ENCODE results near the gene RSPO4. TPM values are rescaled to one million over a fixed set of nuclear protein-coding genes. Genes with fewer than 3 reads are reported as not detected.

The RSPO4 gene
- total RNA-seq, 2 donors from 2014 or later: not detected

DNA sequence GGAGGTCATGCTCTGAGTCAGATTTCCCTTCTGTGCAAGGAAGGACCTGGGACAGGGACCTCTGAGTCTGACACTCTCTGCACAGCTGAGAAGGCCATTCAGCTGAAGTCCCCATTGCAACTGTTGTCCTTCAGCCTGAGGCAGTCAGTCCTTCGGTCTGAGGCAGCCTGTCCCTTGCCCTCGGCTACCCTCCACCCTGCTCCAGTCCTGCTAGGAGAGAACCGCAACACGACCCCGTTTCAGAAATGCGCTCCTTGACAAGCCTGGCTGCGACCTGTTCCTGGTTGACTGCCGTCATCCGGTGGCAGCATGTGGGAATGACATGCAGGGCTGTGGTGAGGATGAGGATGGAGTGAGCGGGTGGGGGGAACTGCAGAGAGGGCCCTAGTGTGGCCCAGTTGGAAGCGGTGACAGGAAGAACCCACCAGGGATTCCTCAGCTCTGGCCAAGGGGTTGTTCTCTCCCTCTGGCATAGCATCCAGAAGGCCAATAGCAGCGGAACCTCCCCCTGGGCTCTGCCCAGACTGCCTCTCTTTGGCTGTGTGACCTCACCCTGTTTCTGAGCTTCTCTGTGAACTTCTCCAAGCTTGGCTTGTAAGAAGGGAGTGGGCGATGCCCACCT is 45.7 kb downstream of the RSPO4 start:
- no peak overlapping the region for H3K4me3 Mint-ChIP-seq
- peak; percentile 91 for ATAC-seq
- peaks cover 2% of the 10 kb centered on the region for H3K4me1 Mint-ChIP-seq
- peaks cover 73% of the 10 kb centered on the region for H3K27me3 Mint-ChIP-seq
- no peak overlapping the region for H3K27ac Mint-ChIP-seq
- H3K9me3 ChIP-seq (ENCODE audit: control insufficient read depth, low read length, poor library complexity, severe bottlenecking): no peaks in the 10 kb centered on the region
- DNase-seq: peak; percentile 57 to 74 (median 58)
- H3K36me3 Mint-ChIP-seq (ENCODE audit: low read depth): peaks cover 4% of the 10 kb centered on the region

DNA sequence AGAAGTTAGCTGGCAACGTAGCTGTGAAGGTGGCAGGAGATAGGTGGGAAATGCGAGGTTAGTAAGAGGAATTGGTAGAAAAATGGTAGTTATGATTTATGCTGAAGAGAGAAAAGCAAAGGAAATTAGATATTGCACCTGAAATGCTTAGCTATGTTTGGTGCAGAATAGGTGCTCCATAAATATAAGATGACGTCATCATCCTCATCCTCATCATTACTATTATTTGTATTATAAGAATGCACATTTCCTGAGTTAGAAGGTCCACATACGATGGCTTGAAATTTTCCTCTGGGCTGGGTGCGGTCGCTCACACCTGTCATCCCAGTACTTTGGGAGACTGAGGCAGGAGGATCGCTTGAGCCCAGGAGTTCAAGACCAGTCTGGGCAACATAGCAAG is 46.5 kb downstream of the RSPO4 start:
- Mint-ChIP-seq H3K27ac (no peak overlapping the region), H3K27me3 (peaks cover 70% of the 10 kb centered on the region), H3K36me3 (ENCODE audit: low read depth) (peaks cover 4% of the 10 kb centered on the region), H3K4me1 (peaks cover 2% of the 10 kb centered on the region), H3K4me3 (no peak overlapping the region)
- ATAC-seq (no peak), DNase-seq (no peak)
- H3K9me3 ChIP-seq (ENCODE audit: control insufficient read depth, low read length, poor library complexity, severe bottlenecking): no peaks in the 10 kb centered on the region

DNA sequence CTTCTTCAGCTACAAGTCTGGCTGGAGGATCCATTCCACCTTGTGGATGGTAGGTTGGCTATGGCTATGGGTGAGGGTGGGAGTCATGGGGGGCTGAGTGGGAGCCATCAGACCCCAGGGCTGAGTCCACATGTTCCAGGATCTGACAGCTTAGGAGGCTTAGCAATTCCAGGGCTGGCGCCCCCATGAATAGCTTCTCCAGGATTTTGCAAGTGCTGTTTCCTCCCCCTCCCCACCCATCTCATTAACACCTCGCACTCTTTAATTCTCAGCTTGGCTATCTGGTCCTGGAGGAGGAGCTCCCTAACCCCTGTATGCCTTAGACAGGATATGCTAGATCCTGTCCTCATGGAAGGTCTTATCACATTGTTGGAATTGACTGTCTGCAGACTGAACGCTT is 47.0 kb downstream of the RSPO4 start:
- peaks cover 2% of the 10 kb centered on the region for H3K4me1 Mint-ChIP-seq
- no peak overlapping the region for H3K27ac Mint-ChIP-seq
- peaks cover 70% of the 10 kb centered on the region for H3K27me3 Mint-ChIP-seq
- no peaks in the 10 kb centered on the region for H3K9me3 ChIP-seq (ENCODE audit: control insufficient read depth, low read length, poor library complexity, severe bottlenecking)
- ATAC-seq (no peak), DNase-seq (no peak)
- peaks cover 4% of the 10 kb centered on the region for H3K36me3 Mint-ChIP-seq (ENCODE audit: low read depth)
- H3K4me3 Mint-ChIP-seq: no peak overlapping the region

DNA sequence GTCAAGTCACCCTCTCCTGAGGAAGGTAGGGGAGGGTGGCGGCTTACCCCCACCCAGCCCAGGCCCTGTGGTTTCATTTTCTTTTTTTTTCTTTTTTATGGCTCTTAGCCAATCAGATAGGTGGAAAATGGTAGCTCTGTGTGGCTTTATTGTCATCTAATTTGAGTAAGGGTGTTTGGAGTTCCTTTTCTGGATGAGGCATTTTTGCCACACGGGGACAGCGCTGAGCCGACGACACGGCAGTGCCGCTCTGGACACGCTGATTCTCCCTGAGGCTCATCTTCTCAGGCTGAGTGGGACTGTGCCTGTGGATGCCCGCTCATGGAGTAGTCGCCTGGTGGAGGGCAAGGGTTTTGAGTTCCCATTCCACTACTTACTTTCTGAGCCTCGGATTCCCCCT is 48.4 kb downstream of the RSPO4 start:
- no peak for DNase-seq
- H3K27ac Mint-ChIP-seq: no peak overlapping the region
- H3K9me3 ChIP-seq (ENCODE audit: control insufficient read depth, low read length, poor library complexity, severe bottlenecking): no peaks in the 10 kb centered on the region
- no peak for ATAC-seq
- H3K4me1 Mint-ChIP-seq: peaks cover 2% of the 10 kb centered on the region
- peaks cover 77% of the 10 kb centered on the region for H3K27me3 Mint-ChIP-seq
- no peak overlapping the region for H3K4me3 Mint-ChIP-seq
- no peaks in the 10 kb centered on the region for H3K36me3 Mint-ChIP-seq (ENCODE audit: low read depth)

DNA sequence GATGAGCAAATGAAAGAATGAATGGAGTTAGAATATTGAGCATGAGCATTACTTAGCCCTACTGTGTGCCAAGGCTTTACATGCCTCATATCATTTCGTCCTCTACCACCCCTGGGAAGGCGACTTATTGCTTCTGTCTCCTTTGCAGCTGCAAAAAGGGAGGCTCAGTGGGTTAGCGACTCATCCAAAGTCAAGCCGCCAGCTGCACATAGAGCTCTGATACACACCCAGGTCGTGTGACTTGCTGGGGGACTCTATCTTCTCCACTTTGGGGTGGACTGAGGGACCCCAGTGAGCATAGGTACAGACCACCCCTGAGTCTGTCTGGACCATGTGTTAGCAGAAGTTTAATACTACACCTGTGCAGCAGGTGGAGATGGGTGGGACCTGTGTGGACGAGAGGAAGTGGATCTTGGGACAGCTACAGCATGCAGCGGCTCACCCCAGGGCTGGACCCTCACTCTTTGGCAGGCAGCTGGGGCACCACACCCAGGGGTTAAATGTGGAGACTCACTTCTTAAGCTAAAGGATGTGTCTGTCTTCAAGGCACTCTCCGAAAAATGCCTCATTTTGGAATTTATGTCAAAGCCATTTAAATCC is 49.8 kb downstream of the RSPO4 start:
- no peaks in the 10 kb centered on the region for H3K36me3 Mint-ChIP-seq (ENCODE audit: low read depth)
- H3K4me1 Mint-ChIP-seq: peaks cover 2% of the 10 kb centered on the region
- DNase-seq: no peak
- no peaks in the 10 kb centered on the region for H3K9me3 ChIP-seq (ENCODE audit: control insufficient read depth, low read length, poor library complexity, severe bottlenecking)
- H3K4me3 Mint-ChIP-seq: no peak overlapping the region
- ATAC-seq: no peak
- H3K27me3 Mint-ChIP-seq: peaks cover 80% of the 10 kb centered on the region
- no peak overlapping the region for H3K27ac Mint-ChIP-seq

DNA sequence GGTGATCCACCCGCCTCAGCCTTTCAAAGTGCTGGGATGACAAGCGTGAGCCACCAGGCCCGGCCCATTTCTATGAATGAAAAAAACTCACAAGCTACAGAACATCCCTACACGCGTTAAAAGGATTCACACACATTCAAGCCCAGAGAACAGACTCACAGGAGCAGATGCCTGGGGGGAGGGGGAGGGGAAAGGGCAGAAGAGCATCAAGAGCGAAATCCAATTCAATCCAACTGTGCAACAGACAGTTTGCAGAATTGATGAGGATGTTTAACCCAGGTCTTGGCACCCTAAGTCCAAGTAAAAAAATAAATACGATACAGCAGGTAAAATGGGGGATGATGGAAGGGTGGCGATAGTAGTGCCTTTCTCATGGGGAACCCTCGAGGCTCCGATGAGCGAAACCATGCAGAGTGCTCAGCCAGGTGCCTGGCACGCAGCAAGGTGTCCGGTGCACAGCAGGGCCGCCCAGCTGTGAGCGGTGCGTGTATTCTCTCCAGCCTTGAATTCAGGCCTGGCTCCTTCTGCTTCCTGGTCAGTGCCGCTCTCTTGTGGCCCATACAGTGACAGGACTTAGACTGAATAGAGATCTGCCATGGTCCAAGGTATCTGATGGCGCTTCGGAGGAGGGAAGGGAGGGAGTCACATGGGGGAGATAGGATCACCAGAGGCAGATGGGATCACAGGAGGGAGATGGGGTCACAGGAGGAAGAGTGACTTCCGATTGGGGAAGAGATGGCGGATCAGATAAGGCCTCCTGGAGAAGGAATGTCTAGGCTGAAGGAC is 50.5 kb downstream of the RSPO4 start:
- H3K9me3 ChIP-seq (ENCODE audit: control insufficient read depth, low read length, poor library complexity, severe bottlenecking): no peaks in the 10 kb centered on the region
- no peak overlapping the region for H3K27ac Mint-ChIP-seq
- ATAC-seq: no peak
- H3K27me3 Mint-ChIP-seq: peaks cover 81% of the 10 kb centered on the region
- H3K4me1 Mint-ChIP-seq: peaks cover 2% of the 10 kb centered on the region
- DNase-seq: no peak
- H3K36me3 Mint-ChIP-seq (ENCODE audit: low read depth): no peaks in the 10 kb centered on the region
- no peak overlapping the region for H3K4me3 Mint-ChIP-seq

DNA sequence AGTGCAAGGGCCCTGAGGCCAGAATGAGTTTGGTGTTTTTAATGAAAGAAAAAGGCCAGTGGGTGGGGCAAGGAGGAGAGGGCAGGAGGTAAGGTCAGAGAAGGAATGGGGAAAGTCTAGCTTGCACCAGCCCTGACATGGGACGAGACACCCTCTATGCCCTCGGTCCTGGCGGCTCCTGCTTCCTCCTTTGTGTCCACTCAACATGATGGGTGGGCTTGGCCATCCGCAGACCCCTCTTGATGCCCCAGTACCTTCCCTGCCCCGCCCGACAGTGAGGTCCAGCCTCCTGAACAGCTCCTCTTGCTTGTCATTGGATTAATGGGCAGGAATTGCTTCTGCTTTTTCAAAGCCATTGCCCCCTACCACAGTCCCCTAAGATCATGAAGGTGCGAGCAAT is 52.4 kb downstream of the RSPO4 start:
- Mint-ChIP-seq H3K27ac (no peak overlapping the region), H3K27me3 (peaks cover 80% of the 10 kb centered on the region), H3K4me1 (peaks cover 2% of the 10 kb centered on the region), H3K4me3 (no peak overlapping the region), H3K36me3 (ENCODE audit: low read depth) (peaks cover 2% of the 10 kb centered on the region)
- H3K9me3 ChIP-seq (ENCODE audit: control insufficient read depth, low read length, poor library complexity, severe bottlenecking): no peaks in the 10 kb centered on the region
- no peak for ATAC-seq
- DNase-seq: no peak

DNA sequence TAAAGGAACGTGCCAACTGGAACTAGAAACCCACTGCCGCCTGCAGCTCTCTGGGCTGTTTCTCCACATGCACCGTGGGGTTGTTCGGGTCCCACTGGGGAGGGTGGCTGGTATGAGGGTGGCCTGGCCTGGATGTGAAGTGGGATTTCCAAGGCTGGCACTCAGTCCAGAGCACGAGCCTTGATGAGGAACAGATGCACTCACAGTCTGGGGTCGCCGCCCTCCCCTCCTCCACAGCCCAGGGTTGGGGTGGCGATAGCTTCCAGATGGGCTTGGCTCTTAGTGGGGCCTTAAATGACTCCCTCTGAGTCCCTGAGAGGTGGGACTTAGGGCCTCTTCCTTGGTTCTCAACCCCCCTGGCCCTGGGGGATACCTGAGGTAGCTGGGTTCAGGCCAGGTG is 55.3 kb downstream of the RSPO4 start:
- peaks cover 2% of the 10 kb centered on the region for H3K4me1 Mint-ChIP-seq
- H3K36me3 Mint-ChIP-seq (ENCODE audit: low read depth): peaks cover 2% of the 10 kb centered on the region
- DNase-seq: no peak
- no peak for ATAC-seq
- no peaks in the 10 kb centered on the region for H3K9me3 ChIP-seq (ENCODE audit: control insufficient read depth, low read length, poor library complexity, severe bottlenecking)
- H3K27ac Mint-ChIP-seq: no peak overlapping the region
- peaks cover 67% of the 10 kb centered on the region for H3K27me3 Mint-ChIP-seq
- no peak overlapping the region for H3K4me3 Mint-ChIP-seq

DNA sequence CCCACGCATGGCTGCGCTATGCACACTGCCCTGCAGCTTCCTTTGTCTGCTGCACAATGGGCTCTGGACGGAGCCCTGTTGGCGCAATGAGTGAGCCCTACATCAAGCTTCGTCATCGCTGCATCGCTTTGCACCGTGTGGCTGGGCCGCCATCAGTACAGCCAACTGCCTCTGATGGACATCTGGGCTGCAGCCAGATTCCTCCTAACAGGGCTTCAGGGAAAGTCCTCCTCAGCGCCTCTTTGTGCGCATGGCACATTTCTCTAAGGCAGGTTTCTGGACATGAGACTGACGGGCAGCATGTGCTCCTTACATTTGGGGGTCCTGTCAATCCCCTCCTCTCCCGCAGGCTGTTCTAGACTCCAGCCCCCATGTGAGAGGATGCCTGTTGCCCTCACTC is 56.3 kb downstream of the RSPO4 start:
- H3K9me3 ChIP-seq (ENCODE audit: control insufficient read depth, low read length, poor library complexity, severe bottlenecking): no peaks in the 10 kb centered on the region
- ATAC-seq (no peak), DNase-seq (no peak)
- H3K4me1 Mint-ChIP-seq: peaks cover 2% of the 10 kb centered on the region
- H3K4me3 Mint-ChIP-seq: no peak overlapping the region
- peaks cover 59% of the 10 kb centered on the region for H3K27me3 Mint-ChIP-seq
- no peak overlapping the region for H3K27ac Mint-ChIP-seq
- H3K36me3 Mint-ChIP-seq (ENCODE audit: low read depth): peaks cover 3% of the 10 kb centered on the region

DNA sequence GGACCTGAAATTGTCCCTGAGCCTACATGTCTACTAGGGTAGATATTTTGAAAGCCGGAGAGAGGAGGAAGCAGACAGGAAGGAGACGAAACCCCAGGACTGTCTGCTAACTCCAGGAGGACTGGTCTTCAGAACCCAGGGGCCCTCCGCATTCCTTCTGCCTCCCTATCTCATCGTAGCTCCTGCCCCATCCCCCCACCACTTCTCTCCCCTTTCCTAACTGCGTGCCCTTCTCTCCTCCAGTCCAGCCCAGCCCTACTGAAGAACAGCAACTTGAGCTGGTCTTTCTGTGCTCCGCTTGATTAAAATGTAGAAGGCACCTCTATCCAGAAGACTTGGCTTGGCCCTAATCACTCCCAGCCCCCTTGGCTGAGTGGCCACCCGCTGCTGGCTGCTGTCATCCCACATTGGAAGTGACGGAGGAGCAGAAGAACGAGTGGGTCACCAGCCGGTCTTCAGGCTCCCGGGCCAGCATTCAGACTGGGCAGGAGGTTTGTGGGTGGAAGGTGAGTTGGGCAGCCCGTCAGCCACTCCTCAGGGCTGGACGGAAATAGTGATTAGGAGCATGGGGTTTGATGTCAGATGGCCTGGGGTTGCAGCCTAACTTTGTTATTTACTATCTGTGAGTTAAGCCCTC is 57.2 kb downstream of the RSPO4 start:
- Mint-ChIP-seq H3K36me3 (ENCODE audit: low read depth) (peaks cover 5% of the 10 kb centered on the region), H3K4me1 (peaks cover 2% of the 10 kb centered on the region), H3K27me3 (peaks cover 53% of the 10 kb centered on the region), H3K4me3 (no peak overlapping the region), H3K27ac (no peak overlapping the region)
- ATAC-seq (no peak), DNase-seq (no peak)
- H3K9me3 ChIP-seq (ENCODE audit: control insufficient read depth, low read length, poor library complexity, severe bottlenecking): no peaks in the 10 kb centered on the region

DNA sequence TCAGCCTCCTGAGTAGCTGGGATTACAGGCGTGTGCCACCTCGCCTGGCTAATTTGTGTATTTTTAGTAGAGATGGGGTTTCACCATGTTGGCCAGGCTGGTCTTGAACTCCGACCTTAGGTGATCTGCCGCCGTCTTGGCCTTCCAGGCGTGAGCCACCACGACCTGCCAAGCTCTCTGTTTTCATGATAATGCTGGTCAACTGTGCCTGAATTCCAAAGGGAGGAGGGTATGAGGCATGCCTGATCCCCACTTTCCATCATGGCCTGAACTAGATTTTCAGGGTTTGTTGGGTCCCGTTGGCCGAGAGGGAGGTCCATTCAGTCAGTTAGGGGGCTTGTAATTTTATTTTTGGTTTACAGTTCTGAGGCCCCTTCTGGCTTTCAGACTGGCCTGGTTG is 58.0 kb downstream of the RSPO4 start:
- DNase-seq (no peak), ATAC-seq (no peak)
- Mint-ChIP-seq H3K27ac (no peak overlapping the region), H3K4me1 (peaks cover 2% of the 10 kb centered on the region), H3K36me3 (ENCODE audit: low read depth) (peaks cover 5% of the 10 kb centered on the region), H3K27me3 (peaks cover 45% of the 10 kb centered on the region), H3K4me3 (no peak overlapping the region)
- H3K9me3 ChIP-seq (ENCODE audit: control insufficient read depth, low read length, poor library complexity, severe bottlenecking): no peaks in the 10 kb centered on the region

DNA sequence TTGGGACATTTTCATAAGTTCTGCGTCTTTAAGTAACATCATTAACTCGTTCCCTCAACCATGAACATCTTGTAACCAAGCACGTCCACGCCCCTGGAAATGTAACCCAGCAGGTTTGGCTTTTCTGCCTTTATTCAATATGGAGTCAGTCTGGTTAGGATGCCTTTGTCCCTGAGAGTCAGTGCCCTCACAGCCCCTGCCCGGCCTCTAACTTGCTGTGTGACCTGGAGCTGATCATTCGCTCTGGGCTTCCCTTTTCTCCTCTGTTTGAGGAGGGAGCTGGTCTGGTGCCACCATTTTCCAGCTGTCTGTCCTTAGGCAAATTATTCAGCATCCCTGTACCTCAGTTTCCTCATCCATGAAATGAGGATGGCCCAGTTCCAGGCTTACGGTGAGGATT is 59.5 kb downstream of the RSPO4 start:
- DNase-seq: no peak
- H3K4me3 Mint-ChIP-seq: no peak overlapping the region
- H3K9me3 ChIP-seq (ENCODE audit: control insufficient read depth, low read length, poor library complexity, severe bottlenecking): no peaks in the 10 kb centered on the region
- H3K27ac Mint-ChIP-seq: no peak overlapping the region
- peaks cover 30% of the 10 kb centered on the region for H3K27me3 Mint-ChIP-seq
- H3K36me3 Mint-ChIP-seq (ENCODE audit: low read depth): peaks cover 5% of the 10 kb centered on the region
- H3K4me1 Mint-ChIP-seq: peaks cover 2% of the 10 kb centered on the region
- no peak for ATAC-seq

DNA sequence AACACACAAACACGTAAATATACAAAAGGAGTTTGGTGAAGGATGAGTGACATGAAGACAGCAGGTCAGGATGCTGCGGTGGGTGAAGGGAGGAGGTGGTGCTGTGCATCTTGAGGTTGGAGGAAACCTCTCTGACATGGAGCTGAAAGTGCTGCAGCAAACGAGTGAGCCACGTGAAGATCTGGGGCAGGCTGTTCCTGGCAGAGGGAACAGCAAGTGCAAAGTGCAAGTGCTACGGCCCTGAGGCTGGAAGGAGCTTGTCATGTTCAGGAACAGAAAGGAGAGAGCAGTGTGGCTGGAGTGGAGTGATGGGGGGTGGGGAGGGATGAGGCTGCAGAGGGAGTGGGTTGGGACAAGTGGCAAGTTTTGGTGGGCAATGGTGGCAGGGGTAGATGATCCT is 61.2 kb downstream of the RSPO4 start:
- Mint-ChIP-seq H3K27ac (no peak overlapping the region), H3K4me3 (no peak overlapping the region), H3K4me1 (no peaks in the 10 kb centered on the region), H3K27me3 (peaks cover 17% of the 10 kb centered on the region), H3K36me3 (ENCODE audit: low read depth) (peaks cover 3% of the 10 kb centered on the region)
- ATAC-seq (no peak), DNase-seq (no peak)
- H3K9me3 ChIP-seq (ENCODE audit: control insufficient read depth, low read length, poor library complexity, severe bottlenecking): no peaks in the 10 kb centered on the region
